ENCODE measurements around the gene LETM1. TPM values are rescaled to one million over a fixed set of nuclear protein-coding genes. Genes with fewer than 3 reads are reported as not detected.

Gene LETM1
- total and polyA plus RNA-seq, 12 donors, result 20.7 to 117 (median 37.9) TPM

DNA sequence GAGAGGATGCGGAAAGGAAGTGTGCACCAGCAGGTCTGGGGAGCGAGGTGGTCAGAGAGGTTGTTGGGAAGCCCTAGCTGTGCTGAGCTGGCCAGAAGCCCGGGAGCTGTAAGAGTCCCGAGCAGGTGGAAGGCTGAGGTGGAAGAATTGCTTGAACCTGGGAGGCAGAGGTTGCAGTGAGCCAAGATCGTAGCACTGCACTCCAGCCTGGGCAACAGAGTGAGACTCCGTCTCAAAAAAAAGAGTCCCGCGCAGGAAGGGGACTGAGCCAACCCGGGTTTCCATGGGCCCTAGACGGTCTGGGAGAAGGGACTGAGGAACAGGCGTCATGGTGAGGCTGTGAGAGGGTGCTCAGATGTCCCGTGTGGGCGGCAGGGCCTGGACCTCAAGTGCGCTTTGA is 75.5 kb downstream of the LETM1 start:
- Histone ChIP-seq H3K4me1 (replicated peaks in 1 of 2) (peaks cover 11 to 15% of the 10 kb centered on the region in 2 donors), H3K27ac (no peak overlapping the region), H3K36me3 (replicated peaks in 1 of 2) (no peaks in the 10 kb centered on the region), H3K4me3 (no peak overlapping the region), H3K27me3 (no peaks in the 10 kb centered on the region), H3K9me3 (replicated peaks in 1 of 3) (no peaks in the 10 kb centered on the region)
- intact Hi-C loops (cut with DNase I), result no loop called here
- no peak for DNase-seq
- TF ChIP-seq CTCF (IDR thresholded peaks at IDR 0.05) (no peak), POLR2A (IDR thresholded peaks at IDR 0.05) (no peak)
- WGBS, 4 donors, result 89 to 95% (median 93%) methylated on average over 11 to 14 of the region's 14 CpGs

- no peaks in the 10 kb centered on the region for H3K27me3 ChIP-seq
- H3K9me3 ChIP-seq (replicated peaks in 1 of 3), result no peaks in the 10 kb centered on the region
- no peaks in the 10 kb centered on the region for H3K36me3 ChIP-seq (replicated peaks in 1 of 2)
- peaks cover 9% of the 10 kb centered on the region in 2 donors for H3K4me1 ChIP-seq (replicated peaks in 1 of 2)
- intact Hi-C loops (cut with DNase I), result no loop called here
- WGBS, 4 donors, result 78 to 81% (median 79%) methylated on average over 6 to 18 of the region's 18 CpGs; no CpG with 5 or more reads in 1 of the 4 donors
- TF ChIP-seq POLR2A (IDR thresholded peaks at IDR 0.05) (no peak), CTCF (IDR thresholded peaks at IDR 0.05) (no peak)
- DNase-seq, result no peak
- no peak overlapping the region for H3K4me3 ChIP-seq
- H3K27ac ChIP-seq, result no peak overlapping the region
These were observed 76.2 kb downstream of the LETM1 start for GRCh38 chr4:1779588-1780382.

- 72 to 87% (median 85%) methylated on average over 12 to 18 of the region's 18 CpGs for WGBS, 4 donors
- no peak for DNase-seq
- intact Hi-C loops (cut with DNase I), result no loop called here
- Histone ChIP-seq H3K36me3 (replicated peaks in 1 of 2) (no peaks in the 10 kb centered on the region), H3K27ac (no peak overlapping the region), H3K9me3 (replicated peaks in 1 of 3) (no peaks in the 10 kb centered on the region), H3K27me3 (no peaks in the 10 kb centered on the region), H3K4me3 (no peak overlapping the region), H3K4me1 (replicated peaks in 1 of 2) (no peaks in the 10 kb centered on the region)
- no peak for TF ChIP-seq POLR2A (IDR thresholded peaks at IDR 0.05)
- TF ChIP-seq CTCF (IDR thresholded peaks at IDR 0.05), result no peak
These were observed 77.1 kb downstream of the LETM1 start for GRCh38 chr4:1778642-1779392.

- Histone ChIP-seq H3K9me3 (replicated peaks in 1 of 3) (no peaks in the 10 kb centered on the region), H3K27ac (no peak overlapping the region), H3K4me1 (replicated peaks in 1 of 2) (no peaks in the 10 kb centered on the region), H3K4me3 (no peak overlapping the region), H3K27me3 (no peaks in the 10 kb centered on the region), H3K36me3 (replicated peaks in 1 of 2) (no peaks in the 10 kb centered on the region)
- intact Hi-C loops (cut with DNase I), result no loop called here
- WGBS, 4 donors, result 47 to 74% (median 61%) methylated on average over 10 to 27 of the region's 27 CpGs
- no peak for DNase-seq
- no peak for TF ChIP-seq CTCF (IDR thresholded peaks at IDR 0.05)
- no peak for TF ChIP-seq POLR2A (IDR thresholded peaks at IDR 0.05)
These were observed 77.9 kb downstream of the LETM1 start for GRCh38 chr4:1777822-1778641.

Data from adrenal gland (tissue), 12 donors.